CD4-positive, alpha-beta T cell treated with Interleukin-4 for 1 hour (primary cell): Measurements from ENCODE around the gene IDNK.
"Not testable (repeated sequence)": the region's sequence is repeated elsewhere in the genome, so short reads cannot be mapped to it uniquely, and the experiment has no call there.

ENCODE experiments used
- DNase-seq, 2 donors: peaks; one replicate each; pipeline ENCODE4 v3.0.0-alpha.2; 2020 to 2022

IDNK gene

DNA sequence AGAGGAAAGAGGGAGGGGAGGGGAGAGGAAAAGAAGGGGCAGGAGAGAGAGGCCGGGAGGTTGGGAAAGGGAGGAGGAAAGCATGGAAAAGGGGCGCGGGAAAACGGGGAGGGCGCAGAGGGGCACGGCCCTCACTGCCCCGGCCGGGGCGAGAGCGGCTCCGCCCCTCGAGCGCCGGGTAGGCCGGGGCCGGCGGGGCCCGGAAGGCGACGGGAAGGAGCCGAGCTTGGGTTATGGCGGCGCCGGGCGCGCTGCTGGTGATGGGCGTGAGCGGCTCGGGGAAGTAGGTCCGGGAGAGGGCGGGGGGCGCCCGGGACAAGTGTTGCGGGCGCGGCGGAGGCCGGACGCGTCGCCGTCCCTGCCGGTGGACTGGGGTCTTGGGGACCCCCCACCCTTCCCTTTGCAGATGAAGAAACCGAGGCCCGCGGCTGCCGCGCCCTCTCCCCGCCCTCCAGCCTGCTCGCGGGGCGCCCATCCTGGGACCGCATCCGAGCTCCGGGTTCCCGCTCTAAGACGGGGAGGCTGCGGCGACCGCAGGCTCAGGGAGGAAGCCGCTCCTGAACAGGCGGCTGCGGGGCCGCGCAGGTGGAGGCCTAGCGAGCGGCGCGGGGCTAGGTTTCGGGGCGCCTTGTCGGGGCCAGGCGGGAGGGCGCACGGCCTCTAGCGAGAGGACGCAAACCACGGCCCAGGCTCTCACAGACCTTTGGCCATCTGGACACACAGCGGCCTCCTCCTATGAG lies at the start of gene IDNK:
Gene IDNK, plus strand, starts transcription at position 205 of the 740 bp plus-strand sequence. Its CDS starts 29 bp downstream, at position 234.
- peak; percentile 47 to 58 for DNase-seq

DNA sequence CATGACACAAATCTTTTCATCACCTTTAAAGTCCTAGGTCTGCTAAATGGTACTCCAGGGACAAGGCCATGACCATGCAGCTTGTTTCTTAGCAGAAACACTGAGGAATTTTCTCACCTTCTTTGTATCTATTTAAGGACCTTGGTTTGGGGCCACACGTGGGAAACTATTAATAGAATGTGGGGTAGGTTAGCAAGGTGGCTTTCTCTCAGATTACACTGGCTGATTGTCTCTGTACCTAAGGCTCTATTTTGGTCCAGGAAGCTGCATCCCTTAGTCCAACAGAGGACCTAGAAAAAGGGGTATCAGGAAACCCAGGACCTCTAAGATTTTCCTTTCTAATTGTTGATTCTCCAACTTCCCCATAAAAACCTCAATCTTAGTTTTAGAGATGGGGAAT lies 48.5 kb upstream of the IDNK start:
- DNase-seq: no peak

DNA sequence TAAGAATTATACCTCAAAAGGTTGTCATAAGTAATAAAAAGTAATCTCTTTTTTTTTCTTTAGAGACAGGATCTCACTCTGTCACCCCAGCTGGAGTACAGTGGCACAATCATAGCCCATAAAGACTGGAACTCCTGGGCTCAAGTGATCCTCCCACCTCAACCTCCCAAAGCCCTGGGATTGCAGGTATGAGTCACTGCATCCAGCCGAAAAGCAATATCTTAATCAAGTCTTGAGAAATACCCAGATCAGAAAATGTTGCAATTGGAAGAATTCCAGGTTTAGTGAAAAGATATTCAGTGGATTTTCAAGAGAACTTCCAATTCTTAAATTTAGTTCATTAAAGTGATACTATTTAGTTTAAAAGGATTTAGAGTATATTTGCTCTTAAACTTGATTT lies 40.9 kb upstream of the IDNK start:
- no peak for DNase-seq

DNA sequence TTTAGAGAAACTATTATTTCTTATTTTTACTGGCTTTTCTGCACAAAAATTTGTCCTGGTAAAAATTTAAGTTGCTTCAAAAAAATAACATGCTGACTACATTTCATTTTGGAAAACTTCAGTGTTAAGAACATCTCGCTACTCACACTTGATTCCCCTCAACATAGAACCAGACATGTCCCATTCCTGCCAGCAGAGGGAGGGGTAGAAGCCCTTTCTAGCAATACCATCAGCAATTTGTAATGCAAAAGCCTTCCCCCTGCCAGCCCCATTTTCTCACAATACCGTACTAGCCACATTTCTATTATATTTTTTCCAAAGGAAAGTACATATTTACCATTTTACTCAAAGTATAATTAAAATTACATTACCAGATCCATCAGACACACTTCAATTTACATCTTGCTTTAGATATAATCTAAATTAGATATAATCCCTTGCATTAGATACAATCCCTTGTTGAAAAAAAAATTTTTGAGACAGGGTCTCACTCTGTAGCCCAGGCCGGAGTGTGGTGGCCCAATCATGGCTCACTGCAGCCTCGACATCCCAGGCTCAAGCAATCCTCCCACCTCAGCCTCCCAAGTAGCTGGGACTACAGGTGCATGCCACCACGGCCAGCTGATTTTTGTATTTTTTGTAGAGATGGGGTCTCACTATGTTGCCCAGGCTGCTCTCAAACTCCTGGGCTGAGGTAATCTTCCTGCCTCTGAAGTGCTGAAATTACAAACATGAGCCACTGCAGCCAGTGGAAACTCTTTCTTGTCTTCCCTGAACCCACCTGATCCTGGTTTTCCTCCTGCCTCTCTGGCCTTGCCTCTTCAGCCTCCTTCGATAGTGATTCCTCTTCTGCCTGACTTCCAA lies 39.6 kb upstream of the IDNK start:
- DNase-seq: peak; percentile 30

DNA sequence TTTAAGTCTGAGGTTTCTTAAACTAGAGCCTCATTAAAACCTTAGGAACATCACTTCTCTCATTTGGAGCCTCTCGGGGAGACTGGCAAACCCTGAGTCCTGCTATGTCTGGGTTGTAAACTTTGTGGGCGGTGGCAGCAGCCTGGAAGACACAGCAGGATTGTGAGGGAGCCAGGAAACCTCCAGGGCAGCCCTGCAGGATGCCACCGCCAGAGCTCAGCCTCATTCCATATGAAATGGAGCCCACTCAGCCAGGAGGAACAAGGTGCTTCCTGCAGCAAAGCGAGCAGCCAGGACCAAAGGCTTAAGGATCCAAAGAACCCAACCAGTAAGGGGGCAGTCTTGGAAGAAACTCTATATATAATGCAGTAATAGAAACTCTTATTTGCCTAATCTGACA lies 37.9 kb upstream of the IDNK start:
- no peak for DNase-seq

DNA sequence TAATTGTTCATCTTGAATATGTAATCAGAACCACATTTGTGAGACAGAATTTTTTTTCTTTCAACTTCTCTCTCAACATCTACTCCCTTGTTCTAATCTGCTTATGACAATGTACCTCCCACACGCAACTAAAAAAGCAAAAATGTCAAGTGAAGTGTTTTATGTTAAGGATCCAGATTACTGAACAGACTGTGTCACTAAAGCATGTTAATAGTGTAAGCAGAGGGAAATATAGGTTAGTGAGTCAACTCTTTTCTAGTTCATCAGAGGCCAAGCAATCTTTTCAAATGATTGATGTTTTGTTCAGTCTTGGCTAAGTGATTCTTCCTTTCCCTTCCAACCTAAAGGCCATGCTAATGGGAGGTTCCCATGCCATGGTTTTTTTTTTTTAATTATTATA lies 34.7 kb upstream of the IDNK start:
- DNase-seq: no peak

DNA sequence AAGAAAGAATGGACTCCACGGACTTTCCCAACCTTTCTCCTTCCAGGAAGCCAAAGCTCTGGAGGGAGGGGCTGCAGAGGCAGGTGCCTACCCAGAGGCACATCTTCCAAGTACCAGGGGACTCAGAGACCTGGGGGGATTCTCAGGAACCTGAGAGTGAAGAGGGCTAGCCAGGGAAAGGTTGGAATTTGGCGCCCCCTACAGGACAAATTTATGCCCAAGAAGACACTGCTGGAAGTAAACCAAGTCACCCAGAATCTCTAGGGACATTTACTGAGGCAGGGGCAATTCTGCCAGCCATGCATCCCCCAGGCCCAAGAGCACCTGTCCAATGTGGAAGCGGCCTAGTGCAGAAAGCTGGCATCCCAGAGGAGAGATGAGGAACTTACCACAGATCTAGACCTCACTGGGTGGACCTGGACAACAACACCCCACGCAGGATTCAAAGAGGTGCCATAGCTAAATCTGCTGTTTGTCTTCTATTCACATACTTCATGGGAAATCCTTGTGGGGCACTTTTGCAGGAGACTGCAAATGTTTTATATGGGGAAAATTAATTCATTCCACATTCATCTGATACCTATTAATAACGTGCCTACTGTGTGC lies 25.9 kb upstream of the IDNK start:
- peak; percentile 15 to 25 for DNase-seq

DNA sequence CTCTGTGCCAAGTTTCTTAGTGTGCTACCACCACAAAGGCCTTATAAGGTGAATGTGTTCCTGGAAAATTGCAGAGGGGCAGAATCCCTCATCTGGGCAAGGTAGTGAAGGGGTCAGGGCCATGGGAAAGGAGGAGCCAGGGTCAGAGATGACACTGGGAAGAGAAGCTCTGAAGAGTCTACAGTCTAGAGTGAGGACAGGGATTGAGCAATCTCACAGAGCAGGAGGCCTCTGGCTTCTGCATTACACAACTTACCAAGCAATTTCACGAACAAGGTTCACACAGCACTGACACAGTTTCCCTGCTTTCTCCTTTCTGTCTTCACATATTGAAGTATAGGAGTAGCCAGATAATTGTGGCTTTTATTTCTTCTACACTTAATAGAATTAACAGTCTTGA lies 24.5 kb upstream of the IDNK start:
- no peak for DNase-seq

DNA sequence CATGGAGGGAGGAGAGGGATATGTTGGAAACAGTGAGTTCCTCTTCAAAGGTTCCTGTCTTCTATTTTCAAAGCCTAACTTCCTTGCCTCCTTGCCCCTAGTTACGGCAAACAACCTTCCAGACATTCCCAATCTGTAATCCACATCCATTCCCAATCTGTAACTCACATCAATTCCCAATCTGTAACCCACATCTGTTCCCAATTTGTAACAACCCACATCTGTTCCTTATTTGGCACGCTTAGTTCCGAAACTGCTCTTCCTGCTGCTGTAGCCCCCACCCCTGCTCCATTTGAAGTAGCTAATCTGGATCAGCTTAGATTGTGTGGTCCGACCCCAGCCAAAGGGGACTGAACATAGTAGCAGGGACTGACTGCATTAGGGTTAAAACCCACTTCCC lies 23.9 kb upstream of the IDNK start:
- DNase-seq: no peak

DNA sequence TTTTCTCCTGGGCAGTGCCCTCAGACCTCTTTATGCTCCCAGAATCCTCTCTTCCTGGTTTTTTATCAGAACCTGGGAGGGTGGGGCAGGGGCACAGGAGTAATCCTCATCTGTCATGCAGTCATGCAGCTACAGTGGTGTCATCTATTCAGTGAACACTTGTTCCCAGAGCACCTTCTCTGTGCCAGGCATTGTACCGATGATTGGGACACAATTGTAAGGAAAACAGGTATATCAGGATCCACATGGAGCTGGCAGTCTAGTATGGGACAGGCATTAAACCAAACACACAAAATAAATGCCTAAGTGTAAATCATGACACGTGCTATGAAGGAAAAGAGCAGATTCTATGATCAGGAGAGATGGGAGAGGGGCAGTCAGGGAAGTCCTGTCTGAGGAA lies 21.5 kb upstream of the IDNK start:
- DNase-seq: no peak

DNA sequence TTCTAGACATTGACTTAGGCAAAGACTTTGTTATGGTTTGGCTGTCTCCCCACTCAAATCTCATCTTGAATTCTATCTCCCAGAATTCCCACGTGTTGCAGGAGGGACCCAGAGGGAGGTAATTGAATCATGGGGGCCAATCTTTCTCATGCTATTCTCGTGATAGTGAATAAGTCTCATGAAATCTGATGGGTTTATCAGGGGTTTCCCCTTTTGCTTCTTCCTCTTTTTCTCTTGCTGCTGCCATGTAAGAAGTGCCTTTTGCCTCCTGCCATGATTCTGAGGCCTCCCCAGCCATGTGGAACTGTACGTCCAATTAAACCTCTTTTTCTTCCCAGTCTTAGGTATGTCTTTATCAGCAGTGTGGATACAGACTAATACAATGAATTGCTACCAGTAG lies 15.3 kb upstream of the IDNK start:
- not testable (repeated sequence) for DNase-seq

DNA sequence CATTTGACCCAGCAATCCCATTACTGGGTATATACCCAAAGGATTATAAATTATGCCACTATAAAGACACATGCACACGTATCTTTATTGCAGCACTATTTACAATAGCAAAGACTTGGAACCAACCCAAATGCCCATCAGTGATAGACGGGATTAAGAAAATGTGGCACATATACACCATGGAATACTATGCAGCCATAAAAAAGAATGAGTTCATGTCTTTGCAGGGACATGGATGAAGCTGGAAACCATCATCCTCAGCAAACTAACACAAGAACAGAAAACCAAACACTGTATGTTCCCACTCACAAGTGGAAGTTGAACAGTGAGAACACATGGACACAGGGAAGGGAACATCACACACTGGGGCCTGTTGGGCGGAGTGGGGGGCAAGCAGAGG lies 9.6 kb upstream of the IDNK start:
- not testable (repeated sequence) for DNase-seq

DNA sequence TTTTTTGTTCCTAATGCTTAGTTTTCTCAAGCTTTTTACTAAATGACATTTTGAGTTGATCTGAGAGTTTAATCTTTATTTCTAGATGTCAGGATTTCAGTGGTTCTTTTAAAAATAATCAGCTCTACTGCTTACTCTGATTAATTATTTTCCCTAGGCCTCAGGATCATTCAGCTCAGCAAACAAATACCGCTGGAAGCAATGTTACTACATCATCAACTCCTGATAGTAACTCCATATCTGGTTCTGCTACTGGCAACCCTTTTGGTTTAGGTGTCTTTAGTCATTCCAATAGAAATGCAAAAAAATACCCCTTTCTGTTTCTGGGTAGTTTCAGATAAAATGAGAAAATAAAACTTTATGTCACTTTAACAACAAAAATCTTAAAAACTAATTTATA lies 5.6 kb upstream of the IDNK start:
- no peak for DNase-seq

DNA sequence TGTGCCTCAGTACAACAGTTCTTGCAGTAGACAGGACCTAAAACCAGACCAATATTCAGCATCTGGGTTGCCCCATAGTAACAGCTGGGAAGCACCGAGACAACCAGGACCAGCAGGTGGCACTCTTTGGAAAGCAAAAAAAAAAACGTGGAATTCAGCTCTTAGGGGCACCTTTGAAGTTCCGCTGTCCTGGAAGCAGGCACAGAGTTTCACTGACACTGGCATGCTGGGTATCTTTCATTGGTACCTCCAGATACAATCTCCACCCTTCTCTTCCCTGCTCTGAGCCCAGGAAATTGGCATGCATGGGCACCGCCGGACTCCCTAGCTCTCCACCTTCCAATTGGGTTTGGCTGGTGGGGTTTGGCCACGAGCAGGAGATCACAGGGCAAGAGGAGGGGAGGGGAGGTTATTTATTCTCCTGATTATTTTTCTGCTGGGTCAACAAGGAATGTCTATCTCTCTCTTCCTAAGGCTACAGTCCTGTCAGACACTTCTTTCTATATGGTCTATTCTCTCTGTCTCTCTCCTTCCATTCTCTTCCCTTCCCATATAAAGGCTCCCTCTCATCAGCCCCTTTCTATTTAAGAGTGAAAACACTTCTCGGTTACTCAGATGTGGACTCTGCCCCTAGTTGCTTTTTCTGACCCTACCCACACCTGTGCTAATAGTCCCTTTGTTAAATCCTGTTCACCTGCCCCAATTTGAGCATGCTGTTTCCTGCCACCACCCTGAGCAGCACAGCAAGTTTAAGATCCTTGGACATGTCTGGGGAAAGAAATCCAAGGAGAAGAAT lies 1.9 kb upstream of the IDNK start:
- peak; percentile 34 to 47 for DNase-seq

DNA sequence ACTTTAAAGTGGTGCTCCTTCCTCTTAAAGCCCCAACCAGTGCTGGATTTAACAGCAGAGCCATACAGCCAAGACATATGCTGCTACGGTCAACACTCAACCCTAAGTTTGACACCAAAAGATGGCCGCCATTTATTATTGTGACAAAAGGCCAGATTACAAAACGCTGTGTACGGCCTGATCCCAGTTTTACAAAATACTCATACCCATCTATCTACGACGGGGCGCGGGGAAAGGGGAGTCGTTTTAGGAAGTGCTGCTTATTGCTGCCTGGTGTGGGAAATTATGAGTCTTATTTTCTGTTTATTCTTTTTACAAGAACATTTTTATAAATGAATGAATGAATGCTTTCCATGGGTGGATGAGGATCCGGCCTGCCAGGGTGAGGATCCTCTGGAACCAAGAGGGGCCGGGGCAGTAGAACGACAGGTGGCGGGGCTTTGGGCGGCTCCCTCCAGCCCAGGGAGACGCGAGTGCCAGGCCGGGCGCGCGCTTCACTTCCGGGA lies 457 bp upstream of the IDNK start:
- peak in 1 of 2 donors; percentile 4 for DNase-seq

DNA sequence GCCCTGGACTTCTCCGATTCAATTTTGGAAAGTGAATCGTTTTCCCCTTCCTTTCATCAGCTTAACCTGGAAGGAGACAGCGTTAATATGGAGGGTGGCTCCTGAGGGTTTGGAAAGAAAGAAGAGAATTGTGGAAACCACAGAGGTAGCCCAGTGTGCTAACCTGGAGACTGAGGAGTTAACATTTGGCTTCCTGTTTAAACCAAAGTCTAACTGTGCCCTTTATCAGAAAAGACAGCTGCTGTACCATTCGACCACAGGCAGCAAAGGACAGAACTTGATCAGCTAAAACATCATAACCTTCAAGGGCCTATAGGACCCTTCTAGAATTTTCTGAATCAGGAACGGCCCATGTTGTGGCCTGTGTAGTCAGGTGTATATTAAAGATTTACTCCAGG lies 735 bp downstream of the IDNK start:
- peak in 1 of 2 donors; percentile 40 for DNase-seq

DNA sequence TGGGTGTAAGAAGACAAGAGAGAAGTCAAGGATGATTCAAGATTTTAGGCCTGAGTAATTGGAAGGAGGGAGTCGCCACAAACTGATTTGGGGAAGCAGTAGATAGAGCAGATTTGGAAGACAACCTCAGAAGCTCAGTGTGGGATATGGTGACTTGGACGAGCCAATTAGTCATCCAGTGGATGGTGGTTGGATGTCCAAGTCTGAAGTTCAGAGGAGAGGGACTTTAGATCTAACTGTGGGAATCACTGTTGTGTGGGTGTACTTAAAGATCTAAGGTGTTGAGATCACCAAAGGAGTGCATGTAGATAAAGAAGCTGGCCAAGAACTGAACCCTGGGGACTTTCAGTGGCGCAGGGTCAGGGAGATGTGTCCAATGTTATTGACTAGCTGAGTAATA lies 2.2 kb downstream of the IDNK start:
- no peak for DNase-seq

DNA sequence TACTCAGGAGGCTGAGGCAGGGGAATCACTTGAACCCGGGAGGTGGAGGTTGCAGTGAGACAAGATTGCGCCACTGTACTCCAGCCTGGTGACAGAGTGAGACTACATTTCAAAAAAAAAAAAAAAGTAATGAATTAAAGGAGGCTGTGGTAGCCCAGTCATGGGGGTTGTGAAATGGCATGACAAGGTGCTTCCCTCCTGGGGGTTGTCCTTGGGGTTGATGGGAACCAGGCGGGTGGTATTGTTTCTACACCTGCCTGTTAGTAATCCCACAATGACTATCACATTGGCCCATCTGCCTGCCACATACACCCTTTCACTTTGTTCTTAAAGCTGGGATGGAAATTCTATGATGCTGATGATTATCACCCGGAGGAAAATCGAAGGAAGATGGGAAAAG lies 5.6 kb downstream of the IDNK start:
- no peak for DNase-seq

DNA sequence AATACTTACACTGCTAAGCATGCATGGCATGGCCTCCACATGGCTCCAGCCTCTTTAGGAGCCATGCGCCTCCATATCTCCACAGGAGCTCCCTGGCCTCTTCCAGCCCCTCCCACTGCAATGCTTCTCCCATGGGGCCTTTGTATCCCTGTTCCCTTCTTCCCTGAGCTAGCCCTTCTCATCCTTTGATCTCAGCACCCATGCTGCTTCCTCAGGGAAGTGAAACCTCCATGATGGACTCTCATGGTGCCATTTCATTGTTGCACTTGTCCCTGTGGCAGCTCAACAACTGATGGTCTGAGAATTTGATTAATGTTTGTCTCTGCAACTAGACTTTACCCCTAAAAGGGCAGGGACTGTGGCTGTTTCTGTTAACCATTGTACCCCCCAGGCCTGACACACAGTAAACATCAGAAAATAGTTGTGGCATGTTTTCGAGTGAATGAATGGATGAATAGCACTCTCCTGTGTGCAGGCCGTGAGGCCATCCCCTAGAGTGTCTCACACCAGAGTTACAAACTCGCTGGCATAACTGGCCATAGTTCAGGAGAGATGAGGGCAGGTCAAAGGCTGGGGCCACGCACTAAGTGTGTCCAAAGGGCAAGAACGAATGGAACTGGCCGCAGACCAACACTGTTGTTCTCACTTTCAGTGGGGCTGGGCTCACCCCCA lies 6.6 kb downstream of the IDNK start:
- DNase-seq: no peak

DNA sequence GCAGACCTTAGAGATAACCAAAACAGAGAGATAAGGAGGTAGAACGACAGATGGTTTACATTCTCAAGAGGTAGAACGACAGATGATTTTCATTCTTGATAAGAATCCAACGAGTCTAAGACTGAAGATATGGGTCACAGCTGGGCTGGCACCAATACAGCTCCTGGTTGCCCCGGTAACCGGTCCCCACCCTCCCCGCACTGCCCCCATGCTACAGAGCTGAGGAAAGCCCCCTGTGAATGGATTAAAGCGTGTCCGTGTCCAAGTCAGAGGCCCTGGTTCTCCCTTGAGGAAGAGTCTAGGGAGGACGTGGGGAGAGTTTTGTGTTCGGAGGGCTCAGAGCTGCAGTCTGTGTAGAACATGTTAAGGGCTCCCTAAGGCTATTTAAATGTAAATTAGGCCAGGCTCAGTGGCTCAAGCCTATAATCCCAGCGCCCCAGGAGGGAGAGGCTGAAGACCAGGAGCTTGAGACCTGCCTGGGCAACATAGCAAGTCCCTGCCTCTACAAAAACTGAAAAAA lies 8.1 kb downstream of the IDNK start:
- DNase-seq: no peak

DNA sequence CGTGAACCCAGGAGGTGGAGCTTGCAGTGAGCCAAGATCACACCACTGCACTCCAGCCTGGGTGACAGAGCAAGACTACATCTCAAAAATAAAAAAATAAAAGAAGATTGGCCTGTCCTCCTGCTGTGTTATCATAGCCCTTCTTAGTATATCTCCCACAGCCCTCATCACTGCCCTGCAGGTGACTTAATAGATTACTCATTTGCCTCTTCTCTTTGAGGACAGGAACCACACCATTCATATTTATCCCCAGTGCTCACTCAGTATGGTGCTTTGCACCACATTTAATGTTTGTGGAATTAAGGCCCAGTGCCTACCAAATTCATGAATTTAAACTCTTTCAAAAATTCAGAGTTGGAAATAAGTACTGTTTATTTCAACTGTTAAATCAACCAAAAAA lies 10.3 kb downstream of the IDNK start:
- no peak for DNase-seq

DNA sequence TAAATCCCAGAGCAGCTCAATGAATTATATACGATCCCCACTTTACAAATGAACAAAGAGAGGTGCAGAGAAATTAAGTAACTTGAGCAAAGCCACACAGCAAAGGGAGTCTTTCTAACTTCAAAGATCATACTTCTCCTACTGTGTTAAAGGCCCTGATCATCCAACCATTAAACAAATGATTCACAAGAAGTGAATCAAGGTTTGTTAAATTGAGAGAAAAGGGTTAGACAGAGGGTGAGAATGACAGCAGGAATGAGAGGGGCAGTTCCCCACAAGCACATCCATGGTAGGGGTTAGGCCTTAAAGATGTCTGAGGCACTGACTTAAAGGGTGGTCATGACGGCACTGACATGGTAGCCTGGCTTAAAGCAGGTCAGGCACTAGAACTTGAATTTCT lies 10.7 kb downstream of the IDNK start:
- DNase-seq: no peak
